Choroid plexus epithelial cell (primary cell): ENCODE results near the gene ASIC3.
A peak's percentile ranks its signal among the peaks of the same experiment; 100 is the strongest.
"Not testable (repeated sequence)": the region's sequence is repeated elsewhere in the genome, so short reads cannot be mapped to it uniquely, and the experiment has no call there.

Experiments
- DNase-seq: peaks from one replicate; pipeline ENCODE4 v3.0.0-alpha.2; 2010; ENCODE audit warnings: low read depth
- H3K4me3 ChIP-seq: 2 replicates; pipeline ENCODE4 v1.5.1; 2011; ENCODE audit warnings: low read depth, mild to moderate bottlenecking, control low read depth, low read length, moderate library complexity
- CTCF ChIP-seq: conservative IDR thresholded peaks from 2 replicates; pipeline ENCODE4 v1.5.1; 2011; ENCODE audit warnings: low read depth, mild to moderate bottlenecking, control low read depth, inconsistent platforms, low read length, moderate library complexity

The ASIC3 gene

GRCh38 chr7:151035026-151035717 lies 13.2 kb upstream of the ASIC3 start:
- no peak for DNase-seq
- no peak overlapping the region for H3K4me3 ChIP-seq
- TF ChIP-seq CTCF, result no peak

- TF ChIP-seq CTCF, result no peak
- no peak for DNase-seq
- no peak overlapping the region for H3K4me3 ChIP-seq
Measured at GRCh38 chr7:151035902-151036301, 12.4 kb upstream of the ASIC3 start.

GRCh38 chr7:151038951-151039849 lies 9.1 kb upstream of the ASIC3 start:
- no peak for TF ChIP-seq CTCF
- peak; percentile 91 for DNase-seq
- no peak overlapping the region for H3K4me3 ChIP-seq

GRCh38 chr7:151039850-151040548 lies 8.3 kb upstream of the ASIC3 start:
- no peak for TF ChIP-seq CTCF
- no peak for DNase-seq
- H3K4me3 ChIP-seq, result no peak overlapping the region

GRCh38 chr7:151040616-151041375 lies 7.5 kb upstream of the ASIC3 start:
- no peak overlapping the region for H3K4me3 ChIP-seq
- no peak for TF ChIP-seq CTCF
- no peak for DNase-seq

- H3K4me3 ChIP-seq, DNase-seq: not testable (repeated sequence)
Measured at GRCh38 chr7:151043449-151043848, 4.9 kb upstream of the ASIC3 start.
